Endothelial cell of umbilical vein (primary cell): ENCODE results near the gene TMEM14A. TPM values are rescaled to one million over a fixed set of nuclear protein-coding genes. Genes with fewer than 3 reads are reported as not detected.

ENCODE experiments used
- BruUV-seq: library from RNA; stranded (reverse); fragments of 400-500 nt; replicated peaks from 2 replicates; lab custom pipeline; 2021; lab: Mats Ljungman, UMichigan
- CTCF ChIA-PET: fragments of 300-600, 350-600 bp; sonication (Branson Sonifier 250); formaldehyde crosslinking; loops from one replicate; lab custom pipeline; 2021; ENCODE audit warnings: antibody characterized with exemption, inconsistent platforms; lab: Charles Lee
- POLR2A ChIA-PET: fragments of 300-600, 350-600 bp; sonication (Branson Sonifier 250); formaldehyde crosslinking; loops from one replicate; lab custom pipeline; 2021; ENCODE audit warnings: antibody characterized with exemption, inconsistent platforms; lab: Charles Lee
- DNase-seq: peaks from one replicate; pipeline ENCODE4 v3.0.0-alpha.2; 2011; ENCODE audit warnings: low read depth, low spot score
- FAIRE-seq: peaks from 2 replicates; lab custom pipeline; 2011; peaks lifted over from hg19 to GRCh38; lab: Jason Lieb, UNC
- H2AFZ ChIP-seq: 2 replicates; pipeline ENCODE4 v1.6.0; 2012; ENCODE audit warnings: low read depth, low read length, control low read depth, inconsistent platforms
- H3K27ac ChIP-seq: 2 replicates; pipeline ENCODE4 v1.5.1; 2011; ENCODE audit warnings: low read depth, mild to moderate bottlenecking, control low read depth, low read length, moderate library complexity; ENCODE audit not compliant: insufficient read depth
- H3K27me3 ChIP-seq, 2 experiments: 2 replicates each; pipeline versions ENCODE4 v1.6.0 to v1.6.1; 2011; ENCODE audit warnings: low read length in 2 of 2, mixed read lengths in 1 of 2; ENCODE audit not compliant: control insufficient read depth in 2 of 2, insufficient read depth in 2 of 2
- H3K36me3 ChIP-seq, 2 experiments: 2 replicates in 1 of 2; 3 replicates in 1 of 2; pipeline ENCODE4 v1.5.1; 2011; ENCODE audit warnings: low read length in 2 of 2, mild to moderate bottlenecking in 1 of 2, moderate library complexity in 1 of 2; ENCODE audit not compliant: control insufficient read depth in 2 of 2, insufficient read depth in 2 of 2; ENCODE audit errors: extremely low read depth in 1 of 2
- H3K4me1 ChIP-seq: 3 replicates; pipeline ENCODE4 v1.5.1; 2011; ENCODE audit warnings: mild to moderate bottlenecking, low read length; ENCODE audit not compliant: control insufficient read depth, insufficient read depth; ENCODE audit errors: extremely low read depth
- H3K4me2 ChIP-seq: 2 replicates; pipeline ENCODE4 v1.6.1; 2011; ENCODE audit warnings: low read length, control low read depth, mixed read lengths; ENCODE audit not compliant: insufficient read depth
- H3K4me3 ChIP-seq, 3 experiments: fragments of 200-600 bp in 1 of 3; sonication (generic), shearing (Covaris generic) in 1 of 3; replicated peaks in 1 of 3; 2 replicates each; pipeline ENCODE4 v1.5.1; 2011 to 2016; ENCODE audit warnings: control low read depth in 3 of 3, low read length in 3 of 3, mild to moderate bottlenecking in 2 of 3, inconsistent platforms in 1 of 3, low read depth in 1 of 3, moderate library complexity in 1 of 3; ENCODE audit not compliant: insufficient read depth in 1 of 3
- H3K79me2 ChIP-seq: 2 replicates; pipeline ENCODE4 v1.6.0; 2012; ENCODE audit warnings: low read length, inconsistent platforms; ENCODE audit not compliant: control insufficient read depth, insufficient read depth
- H3K9ac ChIP-seq: replicated peaks from 2 replicates; pipeline ENCODE3; 2011; ENCODE audit warnings: low read length, control low read depth; ENCODE audit not compliant: insufficient read depth; ENCODE audit errors: extremely low read depth
- H3K9me1 ChIP-seq: replicated peaks from 3 replicates; pipeline ENCODE4 v1.6.0; 2011; ENCODE audit warnings: mild to moderate bottlenecking, low read length; ENCODE audit not compliant: control insufficient read depth, insufficient read depth; ENCODE audit errors: extremely low read depth
- H3K9me3 ChIP-seq: replicated peaks from 2 replicates; pipeline ENCODE4 v1.5.1; 2012; ENCODE audit warnings: low read length, inconsistent platforms; ENCODE audit not compliant: control insufficient read depth, insufficient read depth
- H4K20me1 ChIP-seq: replicated peaks from 2 replicates; pipeline ENCODE3; 2011; ENCODE audit warnings: mild to moderate bottlenecking, low read length; ENCODE audit not compliant: control insufficient read depth, insufficient read depth; ENCODE audit errors: extremely low read depth
- EZH2 ChIP-seq: IDR thresholded peaks from 2 replicates; pipeline ENCODE4 v1.6.1; 2012; ENCODE audit warnings: borderline replicate concordance, low read depth, mild to moderate bottlenecking, moderate library complexity, low read length, inconsistent platforms; ENCODE audit not compliant: severe bottlenecking
- FOS ChIP-seq: IDR thresholded peaks from 2 replicates; pipeline ENCODE4 v1.6.1; 2011; ENCODE audit warnings: mild to moderate bottlenecking, low read length, moderate library complexity, borderline replicate concordance; ENCODE audit not compliant: insufficient read depth
- GATA2 ChIP-seq: IDR thresholded peaks from 2 replicates; pipeline ENCODE4 v1.7.0; 2011; ENCODE audit warnings: low read depth, mild to moderate bottlenecking, moderate library complexity, mixed read lengths, low read length; ENCODE audit not compliant: insufficient read length, insufficient read depth
- JUN ChIP-seq: IDR thresholded peaks from 2 replicates; pipeline ENCODE4 v1.6.1; 2011; ENCODE audit warnings: borderline replicate concordance, low read depth; ENCODE audit not compliant: insufficient read length, insufficient read depth
- MYC ChIP-seq: IDR thresholded peaks from one replicate; pipeline ENCODE4 v1.6.1; 2011; ENCODE audit warnings: mild to moderate bottlenecking, low read depth, low read length
- POLR2A ChIP-seq: IDR thresholded peaks from 2 replicates; pipeline ENCODE4 v1.6.1; 2012; ENCODE audit warnings: low read depth, mild to moderate bottlenecking, control low read depth, low read length
- POLR2AphosphoS5 ChIP-seq: IDR thresholded peaks from 2 replicates; pipeline ENCODE4 v1.6.1; 2012; ENCODE audit warnings: low read depth, mild to moderate bottlenecking, control low read depth, low read length, moderate library complexity; ENCODE audit not compliant: insufficient read depth
- dilution Hi-C: fragments of 300-500 bp; cut with MboI; formaldehyde crosslinking; loops from one replicate; pipeline ENCODE4 v1.15.0; 2019; ENCODE audit warnings: low sequenced_read_pairs; ENCODE audit not compliant: extremely low pct_ligation_motif_present
- intact Hi-C: fragments of 100-400 bp; cut with micrococcal nuclease; formaldehyde crosslinking; loops from one replicate; pipeline ENCODE4 v1.10.0; 2022
- polyA plus RNA-seq, 4 experiments: library from polyadenylated mRNA; depleted of rRNA in 3 of 4; stranded (reverse) in 3 of 4; unstranded in 1 of 4; fragments of >200 nt; gene quantifications; 2 replicates each; pipeline versions ENCODE4 v1.2.1 to v1.2.3, GENCODE V29; 2011 to 2012; ENCODE audit warnings: missing spikeins in 1 of 4
- total RNA-seq: library from RNA; stranded (reverse); gene quantifications from 2 replicates; pipeline ENCODE4 v1.2.3, GENCODE V29; 2021
- TF ChIP-seq, protein P1 (sequence below): IDR thresholded peaks from 2 replicates; pipeline ENCODE4 v1.6.1; 2011; ENCODE audit not compliant: insufficient read depth, insufficient read length
- TF ChIP-seq, protein P2 (sequence below), 2 donors: IDR thresholded peaks; 1 replicate in 1 of 2; 2 replicates in 1 of 2; pipeline ENCODE4 v1.5.1; 2011; ENCODE audit warnings: low read length in 2 of 2, mild to moderate bottlenecking in 2 of 2, moderate library complexity in 2 of 2, control low read depth in 1 of 2, inconsistent platforms in 1 of 2, low read depth in 1 of 2; ENCODE audit not compliant: insufficient read depth in 1 of 2; ENCODE audit errors: extremely low read depth in 1 of 2

Gene TMEM14A
- total and polyA plus RNA-seq, 2 donors (not counting 3 experiments of a cell fraction or from before 2014, with no cell fraction given): 19.5 to 33.7 TPM

GRCh38 chr6:52644253-52644652, 26.7 kb upstream of the TMEM14A start:
- dilution Hi-C loops (no loop called here), intact Hi-C loops (no loop called here)
- Histone ChIP-seq H4K20me1 (no peaks in the 10 kb centered on the region), H3K27ac (no peak overlapping the region), H3K9me3 (no peaks in the 10 kb centered on the region), H3K9me1 (no peaks in the 10 kb centered on the region), H3K9ac (no peak overlapping the region), H3K36me3 (no peaks in the 10 kb centered on the region), H2AFZ (no peak overlapping the region), H3K4me2 (no peak overlapping the region), H3K79me2 (no peaks in the 10 kb centered on the region), H3K27me3 (peaks cover 0 to 2% of the 10 kb centered on the region in 2 experiments), H3K4me3 (no peak overlapping the region), H3K4me1 (peaks cover 3% of the 10 kb centered on the region)
- DNase-seq (no peak), FAIRE-seq (no peak)
- ChIA-PET CTCF (interaction anchor here (0.6 to 1.4 kb wide), 2 partner anchors 8 to 237 kb away, joined by 3 to 6 read pairs; no protein-coding TSS in a partner anchor), POLR2A (no interaction called here)
- no TSS peak for BruUV-seq
- TF ChIP-seq, protein P1, sequence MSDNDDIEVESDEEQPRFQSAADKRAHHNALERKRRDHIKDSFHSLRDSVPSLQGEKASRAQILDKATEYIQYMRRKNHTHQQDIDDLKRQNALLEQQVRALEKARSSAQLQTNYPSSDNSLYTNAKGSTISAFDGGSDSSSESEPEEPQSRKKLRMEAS: no peak
- no peak for TF ChIP-seq MYC
- TF ChIP-seq, protein P2, sequence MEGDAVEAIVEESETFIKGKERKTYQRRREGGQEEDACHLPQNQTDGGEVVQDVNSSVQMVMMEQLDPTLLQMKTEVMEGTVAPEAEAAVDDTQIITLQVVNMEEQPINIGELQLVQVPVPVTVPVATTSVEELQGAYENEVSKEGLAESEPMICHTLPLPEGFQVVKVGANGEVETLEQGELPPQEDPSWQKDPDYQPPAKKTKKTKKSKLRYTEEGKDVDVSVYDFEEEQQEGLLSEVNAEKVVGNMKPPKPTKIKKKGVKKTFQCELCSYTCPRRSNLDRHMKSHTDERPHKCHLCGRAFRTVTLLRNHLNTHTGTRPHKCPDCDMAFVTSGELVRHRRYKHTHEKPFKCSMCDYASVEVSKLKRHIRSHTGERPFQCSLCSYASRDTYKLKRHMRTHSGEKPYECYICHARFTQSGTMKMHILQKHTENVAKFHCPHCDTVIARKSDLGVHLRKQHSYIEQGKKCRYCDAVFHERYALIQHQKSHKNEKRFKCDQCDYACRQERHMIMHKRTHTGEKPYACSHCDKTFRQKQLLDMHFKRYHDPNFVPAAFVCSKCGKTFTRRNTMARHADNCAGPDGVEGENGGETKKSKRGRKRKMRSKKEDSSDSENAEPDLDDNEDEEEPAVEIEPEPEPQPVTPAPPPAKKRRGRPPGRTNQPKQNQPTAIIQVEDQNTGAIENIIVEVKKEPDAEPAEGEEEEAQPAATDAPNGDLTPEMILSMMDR (IDR thresholded peaks at IDR 0.05; ENCODE audit: extremely low read depth in 1 of 2, insufficient read depth in 1 of 2, low read depth in 1 of 2, low read length in 2 of 2): no peak
- TF ChIP-seq POLR2AphosphoS5: no peak
- no peak for TF ChIP-seq GATA2
- TF ChIP-seq POLR2A: no peak
- no peak for TF ChIP-seq FOS
- no peak for TF ChIP-seq EZH2
- no peak for TF ChIP-seq JUN
